Measurements from ENCODE around the gene PNCK.

Gene PNCK

DNA sequence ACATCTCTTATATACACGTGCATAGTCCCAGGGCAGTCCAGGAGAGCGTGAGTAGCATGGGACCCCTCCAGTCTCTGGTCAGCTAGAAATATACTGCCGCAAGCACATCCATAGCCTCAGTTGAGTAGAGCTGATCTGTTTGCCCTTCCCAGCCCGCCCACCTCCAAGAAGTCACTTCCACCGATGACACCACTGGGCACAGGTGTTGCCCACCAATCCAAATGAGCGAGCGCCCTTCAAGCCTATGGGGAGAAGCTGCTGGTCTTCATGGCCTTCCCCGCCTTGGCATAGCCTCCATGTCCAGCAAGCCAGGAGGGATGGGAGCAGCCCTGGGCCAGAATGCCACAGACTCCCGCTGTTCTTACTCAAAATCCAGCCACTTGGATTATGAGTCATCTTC, 16.5 kb downstream of the PNCK start:
- DNase-seq = no peak

DNA sequence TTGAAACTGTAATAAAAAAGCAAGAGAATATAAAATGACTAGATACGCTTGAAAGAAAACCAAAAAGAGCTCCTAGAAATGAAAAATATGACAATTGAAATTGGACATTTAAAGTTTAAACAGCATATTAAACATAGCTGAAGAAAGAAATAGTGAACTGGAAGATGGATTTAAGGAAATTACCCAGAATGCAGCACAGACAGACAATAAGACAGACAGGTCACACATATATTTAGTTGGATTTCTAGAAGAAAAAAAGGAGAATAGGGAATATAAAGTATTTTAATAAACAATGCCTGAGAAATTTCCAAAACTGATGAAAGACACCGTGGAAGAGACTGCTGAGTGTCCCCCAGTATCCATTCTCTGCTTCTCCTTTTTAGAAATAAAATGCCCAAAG, 20.1 kb downstream of the PNCK start:
- DNase-seq = no peak

DNA sequence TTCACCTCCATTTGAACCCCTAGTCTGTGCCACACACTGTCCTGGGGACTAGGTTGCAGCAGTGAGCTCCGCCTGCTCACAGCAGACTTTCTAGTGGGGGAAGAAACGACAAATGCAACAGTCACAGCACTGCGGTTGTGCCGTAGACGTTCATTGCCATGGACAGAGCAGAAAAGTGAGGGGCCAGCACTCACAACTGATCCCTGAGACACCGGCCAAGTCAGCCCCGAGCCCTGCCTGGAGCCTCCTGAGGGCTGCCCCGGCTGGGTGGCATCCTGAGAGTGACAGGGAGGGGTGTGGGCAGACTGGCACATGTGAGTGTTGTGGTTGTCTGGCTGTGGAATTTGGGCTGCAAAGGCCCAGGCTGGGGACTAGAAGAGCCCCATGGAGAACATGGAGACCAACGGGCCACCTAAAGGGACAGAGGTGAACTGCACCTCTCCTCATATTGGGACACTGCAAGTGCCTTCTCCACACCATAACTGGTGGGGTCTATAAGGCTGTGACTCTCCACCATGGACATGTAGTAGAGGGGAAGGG, 22.0 kb downstream of the PNCK start:
- no peak for DNase-seq

DNA sequence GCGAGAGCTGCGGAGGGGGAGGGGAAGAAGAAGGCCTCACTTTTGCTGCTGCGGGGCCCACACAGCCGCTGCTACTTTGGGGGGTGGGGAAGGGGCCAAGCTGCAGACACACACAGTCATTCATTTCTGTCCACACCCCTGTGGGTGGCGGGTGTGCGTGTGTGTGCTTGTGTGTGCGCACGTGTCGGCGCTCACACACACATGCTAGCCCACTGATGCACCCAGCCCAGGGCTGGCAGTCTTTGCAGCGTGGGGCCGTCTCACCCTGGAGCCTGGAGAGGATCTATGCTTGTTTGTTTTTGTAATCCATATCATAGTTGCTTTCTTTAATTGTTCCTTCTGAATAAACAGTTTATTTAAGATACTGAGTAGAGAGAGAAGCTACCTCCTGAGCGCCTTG, 22.7 kb downstream of the PNCK start:
- DNase-seq = no peak

DNA sequence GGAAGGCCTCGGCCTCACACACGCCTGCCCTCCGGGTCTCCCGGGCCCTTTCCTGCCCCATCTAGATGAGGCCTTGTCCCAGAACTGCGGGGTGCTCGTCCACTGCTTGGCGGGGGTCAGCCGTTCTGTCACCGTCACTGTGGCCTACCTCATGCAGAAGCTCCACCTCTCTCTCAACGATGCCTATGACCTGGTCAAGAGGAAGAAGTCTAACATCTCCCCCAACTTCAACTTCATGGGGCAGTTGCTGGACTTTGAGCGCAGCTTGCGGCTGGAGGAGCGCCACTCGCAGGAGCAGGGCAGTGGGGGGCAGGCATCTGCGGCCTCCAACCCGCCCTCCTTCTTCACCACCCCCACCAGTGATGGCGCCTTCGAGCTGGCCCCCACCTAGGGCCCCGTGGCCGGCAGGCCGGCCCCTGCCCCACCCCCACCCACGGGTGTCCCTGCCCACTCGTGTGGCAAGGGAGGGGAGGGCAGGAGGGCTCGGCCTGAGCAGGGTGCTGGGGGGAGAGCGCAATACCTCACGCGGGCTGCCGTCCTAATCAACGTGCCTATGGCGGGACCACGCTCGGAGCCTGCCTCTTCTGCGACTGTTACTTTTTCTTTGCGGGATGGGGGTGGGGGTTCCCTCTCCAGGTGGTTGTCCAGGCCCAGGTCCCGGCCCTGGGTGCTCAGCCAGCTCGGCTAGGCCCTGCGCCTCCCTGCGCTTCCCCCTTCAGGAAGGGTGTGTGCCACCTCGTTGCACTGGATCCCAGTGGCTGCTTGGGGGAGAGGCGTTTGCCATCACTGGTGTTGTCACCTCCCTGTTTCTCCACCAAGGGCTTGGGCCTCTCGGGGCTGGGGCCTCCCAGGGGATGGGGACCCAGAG, 23.5 kb downstream of the PNCK start:
- no peak for DNase-seq

DNA sequence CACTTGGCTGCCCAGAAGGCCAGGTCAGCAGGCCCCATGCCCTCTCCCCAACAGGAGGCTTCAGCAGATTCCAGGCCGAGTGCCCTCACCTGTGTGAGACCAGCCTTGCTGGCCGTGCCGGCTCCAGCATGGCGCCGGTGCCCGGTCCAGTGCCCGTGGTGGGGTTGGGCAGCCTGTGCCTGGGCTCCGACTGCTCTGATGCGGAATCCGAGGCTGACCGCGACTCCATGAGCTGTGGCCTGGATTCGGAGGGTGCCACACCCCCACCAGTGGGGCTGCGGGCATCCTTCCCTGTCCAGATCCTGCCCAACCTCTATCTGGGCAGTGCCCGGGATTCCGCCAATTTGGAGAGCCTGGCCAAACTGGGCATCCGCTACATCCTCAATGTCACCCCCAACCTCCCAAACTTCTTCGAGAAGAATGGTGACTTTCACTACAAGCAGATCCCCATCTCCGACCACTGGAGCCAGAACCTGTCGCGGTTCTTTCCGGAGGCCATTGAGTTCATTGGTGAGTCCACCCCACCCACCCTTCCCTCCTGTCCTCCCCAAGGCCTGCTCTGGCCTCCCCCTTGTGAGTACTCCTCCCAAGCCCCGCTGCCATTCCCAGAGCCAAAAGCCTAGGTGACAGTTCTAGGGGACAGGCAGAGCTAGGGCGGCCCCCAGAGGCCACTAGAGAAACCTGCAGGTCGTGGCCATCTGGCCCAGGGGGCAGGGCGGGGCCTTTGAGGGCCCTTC, 24.3 kb downstream of the PNCK start:
- no peak for DNase-seq

DNA sequence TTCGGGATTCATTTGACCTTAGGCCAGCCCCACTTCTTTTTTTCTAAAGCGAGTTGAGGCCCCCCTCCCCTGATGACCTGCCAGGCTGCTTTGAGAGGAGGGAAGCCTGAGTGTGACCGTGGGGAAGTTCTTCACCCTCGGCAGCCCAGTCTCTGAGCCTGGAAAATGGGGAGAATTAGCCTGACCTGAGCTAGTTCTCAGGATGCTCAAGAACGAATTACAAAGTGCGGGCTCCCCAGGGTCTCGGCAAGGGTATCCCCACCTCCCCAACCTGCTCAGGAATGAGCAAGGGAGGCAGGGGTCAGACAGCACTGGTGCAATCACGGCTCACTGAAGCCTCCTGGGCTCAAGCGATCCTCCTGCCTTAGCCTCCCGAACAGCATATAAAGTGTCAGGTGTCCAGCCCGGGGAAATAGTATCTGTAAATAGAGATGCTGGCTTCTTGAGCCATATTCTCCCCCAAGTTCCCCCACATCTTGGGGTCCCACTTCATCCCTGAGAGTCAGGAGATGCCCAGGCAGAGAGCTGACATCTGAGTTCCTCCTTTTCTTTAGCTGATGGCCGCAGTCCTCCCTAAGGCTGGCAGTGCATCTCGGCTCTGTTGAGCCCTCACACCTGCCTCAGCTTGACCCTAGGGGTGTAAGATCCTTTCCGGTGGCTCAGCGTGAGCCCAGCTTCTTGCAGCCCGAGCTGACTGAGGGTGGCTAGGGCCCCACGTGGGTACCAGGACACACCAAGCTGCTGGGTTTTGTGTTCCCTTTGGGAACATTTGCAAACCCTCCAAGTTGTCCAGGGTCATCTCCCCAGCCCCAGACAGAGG, 25.0 kb downstream of the PNCK start:
- no peak for DNase-seq

DNA sequence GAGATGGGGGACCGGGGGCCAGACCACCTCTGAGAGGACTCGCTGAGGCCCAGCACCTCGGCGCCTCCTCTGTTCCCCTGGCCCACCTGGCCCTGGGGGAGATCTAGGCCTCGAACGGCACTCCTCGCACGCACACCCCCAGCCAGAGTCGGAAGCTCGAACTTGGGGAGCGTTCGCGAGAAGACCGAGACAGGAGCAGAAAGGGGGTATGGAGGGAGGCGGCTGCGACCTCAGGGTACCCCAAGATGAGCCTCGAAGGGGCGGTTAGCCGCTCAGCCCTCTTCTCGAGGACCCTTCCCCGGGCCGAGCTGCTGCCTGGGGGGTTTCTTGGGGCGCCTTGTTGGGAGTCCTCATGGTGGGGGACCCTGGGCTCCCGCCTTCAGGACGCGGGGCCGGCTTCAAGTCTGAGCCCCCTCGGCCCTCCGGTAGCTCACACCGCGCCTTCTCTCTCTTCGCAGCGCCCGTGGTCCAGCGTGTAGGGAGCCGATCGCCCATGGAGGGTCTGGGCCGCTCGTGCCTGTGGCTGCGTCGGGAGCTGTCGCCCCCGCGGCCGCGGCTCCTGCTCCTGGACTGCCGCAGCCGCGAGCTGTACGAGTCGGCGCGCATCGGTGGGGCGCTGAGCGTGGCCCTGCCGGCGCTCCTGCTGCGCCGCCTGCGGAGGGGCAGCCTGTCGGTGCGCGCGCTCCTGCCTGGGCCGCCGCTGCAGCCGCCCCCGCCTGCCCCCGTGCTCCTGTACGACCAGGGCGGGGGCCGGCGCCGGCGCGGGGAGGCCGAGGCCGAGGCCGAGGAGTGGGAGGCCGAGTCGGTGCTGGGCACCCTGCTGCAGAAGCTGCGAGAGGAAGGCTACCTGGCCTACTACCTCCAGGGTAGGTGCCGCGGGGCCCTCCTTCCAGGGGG, 25.9 kb downstream of the PNCK start:
- DNase-seq = no peak

DNA sequence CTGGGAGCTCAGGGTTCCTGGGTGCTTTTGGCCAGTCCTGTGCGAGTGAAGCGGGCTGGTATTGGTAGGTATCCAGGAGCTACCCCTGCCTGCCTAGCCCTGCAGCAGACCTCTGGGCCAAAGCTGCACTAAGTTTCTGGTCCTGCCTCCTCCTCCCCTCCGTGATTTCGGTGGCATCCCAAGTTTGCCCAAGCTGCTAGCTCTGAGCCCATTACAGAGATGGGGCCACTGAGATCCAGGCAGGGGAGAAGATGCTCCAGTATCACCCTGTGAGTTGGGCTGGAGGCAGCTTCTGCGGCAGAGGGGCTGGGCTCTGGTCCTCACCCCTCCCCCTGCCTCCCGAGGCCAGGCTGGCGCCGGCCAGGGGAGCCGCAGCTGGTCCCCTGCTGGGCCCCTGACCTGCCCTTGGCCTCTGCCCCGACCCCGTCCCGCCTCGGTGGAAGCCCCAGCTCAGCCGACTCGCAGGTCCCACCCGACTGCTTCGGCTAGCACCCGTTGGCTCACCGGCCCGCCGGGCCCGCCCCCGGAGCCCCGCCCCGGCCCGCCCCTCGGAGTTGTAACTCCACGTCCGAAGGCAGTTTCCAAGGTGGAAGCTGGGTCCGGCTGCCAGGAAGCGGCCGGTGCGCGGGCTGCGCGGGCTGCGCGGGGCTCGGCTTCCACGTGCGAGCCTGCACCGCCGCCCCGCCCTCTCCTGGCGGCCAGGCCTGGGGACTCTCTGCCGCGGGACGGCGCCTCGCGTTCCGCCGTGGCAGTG, 26.8 kb downstream of the PNCK start, which contains the start of gene DUSP9:
DUSP9 (plus strand) TSS at position 584 of the 754 bp plus-strand sequence. CDS start 751 bp downstream, outside the sequence.
- no peak for DNase-seq

DNA sequence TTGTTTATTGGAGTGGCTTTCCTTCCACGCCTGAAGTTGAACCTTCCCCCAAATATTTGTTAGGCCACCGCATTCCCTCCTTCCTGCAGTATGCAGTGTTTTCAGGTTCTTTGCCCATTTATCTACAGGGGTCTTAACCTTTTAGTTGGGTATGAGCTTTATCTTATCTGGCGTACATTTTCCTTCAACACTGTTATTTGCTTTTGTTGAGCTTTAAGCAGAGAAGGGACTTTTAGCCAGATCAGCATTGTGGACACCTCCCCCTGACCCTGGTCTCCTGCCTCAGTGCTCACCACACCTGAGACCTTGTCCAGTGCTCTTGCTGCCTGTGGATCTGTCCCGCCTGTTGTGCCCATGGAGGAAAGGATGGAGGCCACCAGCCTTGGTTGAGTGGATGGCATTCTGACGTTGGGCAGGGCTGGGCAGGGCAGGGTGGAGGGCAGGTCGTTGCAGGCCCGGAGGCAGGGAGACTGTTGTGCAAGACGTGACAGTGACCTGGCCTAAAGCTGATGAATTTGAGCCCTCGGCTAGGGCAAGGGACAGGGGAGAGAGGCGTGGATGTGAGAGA, 27.6 kb downstream of the PNCK start:
- no peak for DNase-seq

DNA sequence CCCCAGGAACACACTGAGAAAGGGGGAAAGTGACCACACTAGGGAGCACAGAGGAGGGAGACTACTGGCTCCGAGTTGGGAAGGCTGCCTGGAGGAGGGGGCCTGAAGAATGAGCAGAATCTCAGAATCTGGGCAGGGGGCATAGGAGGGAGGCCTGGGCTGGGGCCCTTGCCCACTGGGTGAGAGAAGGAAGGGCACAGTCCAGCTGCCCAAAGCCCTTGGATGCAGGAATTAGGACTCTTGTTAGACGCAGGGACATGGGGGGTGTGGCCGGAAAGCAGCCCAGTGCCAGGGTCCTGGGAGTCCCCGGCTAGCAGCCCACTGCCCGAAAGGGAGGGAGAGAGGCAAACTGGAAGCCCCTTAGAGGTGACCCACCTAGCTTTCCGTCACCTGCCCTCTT, 28.5 kb downstream of the PNCK start:
- DNase-seq = no peak

DNA sequence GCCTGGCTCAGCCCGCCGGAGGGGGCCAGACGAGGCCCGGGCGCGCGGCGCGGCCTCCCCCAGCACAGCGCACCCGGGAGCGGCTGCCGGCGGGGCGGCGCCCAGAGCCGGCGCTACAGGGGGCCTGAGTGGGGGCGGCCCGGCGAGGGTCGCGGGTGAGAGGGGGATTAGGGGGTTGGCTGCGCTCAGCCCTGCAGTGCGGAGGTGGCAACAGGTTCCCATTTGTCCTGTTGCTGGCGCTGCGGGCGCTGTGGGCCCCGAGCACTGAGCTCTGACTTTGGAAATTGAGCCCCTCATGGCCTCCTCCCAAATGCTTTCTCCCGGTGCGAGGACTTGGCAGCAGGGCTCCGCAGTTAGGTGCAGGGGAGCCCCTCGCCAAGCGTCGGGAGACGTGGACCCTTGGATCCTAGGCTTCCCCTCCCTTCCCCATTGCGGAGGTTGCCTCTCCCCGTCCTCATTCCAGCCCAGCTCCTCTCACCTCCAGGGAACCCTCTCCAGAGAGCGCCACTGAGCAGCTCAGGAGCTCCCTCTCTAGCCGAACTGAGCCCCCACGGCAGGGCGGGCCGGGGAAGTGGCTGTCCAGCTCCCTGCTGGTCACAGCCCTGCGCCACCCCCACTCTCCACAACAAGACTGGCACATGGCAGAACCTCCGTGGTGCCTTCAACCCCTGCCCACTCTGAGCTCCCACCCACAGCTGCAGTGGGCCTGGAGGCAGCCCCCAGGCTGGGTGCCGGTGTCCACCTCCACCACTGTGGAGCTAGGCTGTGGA, 29.1 kb downstream of the PNCK start:
- no peak for DNase-seq

DNA sequence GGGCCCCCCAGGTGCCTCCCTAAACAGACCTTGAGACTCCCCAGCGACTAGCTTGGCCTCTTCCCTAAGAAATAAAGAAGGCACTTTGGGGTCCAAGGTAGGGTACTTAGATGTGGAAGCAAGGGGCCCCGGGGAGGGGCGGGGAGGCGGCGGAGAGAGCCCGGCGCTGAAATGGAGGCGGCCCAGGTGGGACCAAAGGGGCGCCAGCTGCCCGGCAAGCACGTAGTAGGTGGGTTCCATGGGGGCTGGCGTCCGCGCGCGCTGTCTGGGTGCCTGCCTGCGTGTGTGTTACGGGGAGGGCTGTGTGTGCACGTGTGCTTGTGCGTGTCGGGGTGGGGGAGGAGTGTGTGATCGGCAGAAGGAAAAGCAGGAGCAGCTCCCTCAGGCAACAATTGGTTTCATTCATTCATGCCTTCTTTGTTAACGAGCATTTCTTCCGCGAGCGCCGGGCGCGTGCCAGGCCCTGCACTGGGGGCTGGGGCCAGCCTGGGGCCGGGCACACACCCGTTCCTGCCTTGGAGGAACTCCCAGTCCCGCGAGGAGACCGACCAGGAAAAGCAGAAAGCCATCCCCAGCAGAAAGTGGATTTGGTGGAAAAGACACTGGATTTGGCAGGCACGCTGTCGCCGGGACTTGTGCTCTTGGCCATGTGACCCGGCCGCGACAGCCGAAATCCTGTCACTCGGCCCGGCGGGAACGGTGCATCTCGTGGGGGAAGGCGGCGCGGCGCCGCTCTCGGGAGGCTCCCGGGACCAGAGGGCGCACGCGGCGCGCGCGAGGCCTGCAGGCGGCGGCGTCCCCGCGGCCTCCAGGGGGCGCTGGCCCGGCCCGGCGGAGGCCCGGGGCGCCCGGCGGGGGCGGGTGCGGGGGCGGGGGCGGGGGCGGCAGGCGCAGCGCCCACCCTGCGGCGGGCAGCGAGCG, 29.9 kb downstream of the PNCK start:
- DNase-seq = no peak

DNA sequence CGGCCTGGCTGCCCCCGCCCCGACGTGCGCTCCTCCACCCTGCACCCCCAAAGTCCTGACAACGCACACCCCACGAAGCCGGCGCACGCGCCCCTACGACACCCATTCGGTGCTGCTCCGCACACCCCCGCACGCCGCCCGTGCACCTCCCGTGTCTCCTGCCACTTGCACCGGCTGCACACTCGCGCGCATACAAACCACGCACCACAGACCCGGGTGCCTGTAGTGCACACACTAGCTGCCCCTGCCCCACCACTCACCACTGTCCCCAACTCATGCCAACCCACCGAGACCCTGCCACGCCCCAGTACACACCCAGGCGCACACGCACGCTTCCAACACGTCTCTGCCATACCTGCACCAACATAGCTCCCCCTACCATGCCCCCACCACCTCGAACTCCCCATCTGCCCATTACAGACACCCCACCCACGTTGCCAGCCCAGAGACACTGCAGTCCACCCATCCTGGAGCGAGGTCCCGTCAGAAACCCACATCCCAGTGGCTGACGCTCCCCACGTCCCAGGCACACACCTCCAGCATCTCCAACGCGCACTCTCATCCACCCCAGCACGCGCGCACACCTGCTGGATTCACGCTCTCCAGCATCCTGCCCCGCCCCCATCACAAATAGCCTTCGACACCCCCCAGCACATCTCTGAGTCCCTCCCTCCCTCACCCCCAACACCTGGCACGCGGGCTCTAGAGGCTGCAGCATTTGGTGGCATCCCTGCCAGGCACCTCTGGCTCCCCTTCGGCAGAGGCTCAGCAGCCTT, 30.8 kb downstream of the PNCK start:
- DNase-seq = no peak

DNA sequence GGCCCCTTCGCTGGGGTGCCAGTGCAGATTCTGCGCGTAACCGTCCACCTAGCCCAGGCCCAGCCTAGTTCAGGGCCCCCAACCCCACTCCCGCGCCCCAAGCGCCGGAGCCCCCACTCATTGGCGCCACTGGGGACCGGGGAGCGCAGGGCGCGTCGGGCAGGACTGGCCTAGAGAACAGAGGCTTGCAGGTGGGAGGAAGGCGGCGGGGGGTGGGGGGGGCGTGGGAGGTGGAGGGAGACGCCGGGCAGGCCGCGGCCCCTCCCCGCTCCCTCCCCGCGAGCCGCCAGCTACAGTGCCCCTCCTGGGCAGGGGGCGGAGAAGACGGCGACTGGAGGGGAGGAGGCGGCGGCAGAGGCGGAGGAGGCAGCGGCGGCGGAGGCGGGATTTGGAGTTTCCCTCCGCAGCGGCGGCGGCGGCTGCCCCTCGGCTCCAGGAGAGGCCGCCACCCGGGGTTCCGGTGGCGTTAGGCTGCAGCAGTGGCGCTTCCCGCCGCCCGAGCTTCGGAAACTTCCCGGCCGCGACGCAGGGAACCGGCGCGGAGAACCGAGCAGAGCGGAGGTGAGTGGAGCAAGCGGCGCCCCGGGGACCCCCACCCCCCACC, 31.5 kb downstream of the PNCK start:
- DNase-seq = no peak

DNA sequence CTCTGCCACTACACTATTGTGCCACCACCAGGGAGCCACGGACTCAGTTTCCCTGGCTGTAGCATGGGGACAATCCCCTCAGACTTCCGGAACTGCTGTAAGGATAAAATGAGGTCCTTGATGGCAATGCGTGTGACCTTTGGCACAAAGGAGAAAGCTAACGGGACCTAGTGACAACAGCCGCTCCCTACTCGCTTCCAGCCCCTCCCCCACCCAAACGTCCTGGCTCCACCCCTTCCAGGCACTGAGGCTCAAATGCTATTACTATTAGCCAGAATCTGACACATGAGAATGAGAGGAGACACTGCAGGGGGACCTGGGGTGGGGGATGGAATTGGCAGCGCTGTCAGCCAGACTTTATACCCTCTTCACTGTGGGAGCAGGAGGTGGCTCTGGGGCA, 32.0 kb downstream of the PNCK start:
- no peak for DNase-seq

DNA sequence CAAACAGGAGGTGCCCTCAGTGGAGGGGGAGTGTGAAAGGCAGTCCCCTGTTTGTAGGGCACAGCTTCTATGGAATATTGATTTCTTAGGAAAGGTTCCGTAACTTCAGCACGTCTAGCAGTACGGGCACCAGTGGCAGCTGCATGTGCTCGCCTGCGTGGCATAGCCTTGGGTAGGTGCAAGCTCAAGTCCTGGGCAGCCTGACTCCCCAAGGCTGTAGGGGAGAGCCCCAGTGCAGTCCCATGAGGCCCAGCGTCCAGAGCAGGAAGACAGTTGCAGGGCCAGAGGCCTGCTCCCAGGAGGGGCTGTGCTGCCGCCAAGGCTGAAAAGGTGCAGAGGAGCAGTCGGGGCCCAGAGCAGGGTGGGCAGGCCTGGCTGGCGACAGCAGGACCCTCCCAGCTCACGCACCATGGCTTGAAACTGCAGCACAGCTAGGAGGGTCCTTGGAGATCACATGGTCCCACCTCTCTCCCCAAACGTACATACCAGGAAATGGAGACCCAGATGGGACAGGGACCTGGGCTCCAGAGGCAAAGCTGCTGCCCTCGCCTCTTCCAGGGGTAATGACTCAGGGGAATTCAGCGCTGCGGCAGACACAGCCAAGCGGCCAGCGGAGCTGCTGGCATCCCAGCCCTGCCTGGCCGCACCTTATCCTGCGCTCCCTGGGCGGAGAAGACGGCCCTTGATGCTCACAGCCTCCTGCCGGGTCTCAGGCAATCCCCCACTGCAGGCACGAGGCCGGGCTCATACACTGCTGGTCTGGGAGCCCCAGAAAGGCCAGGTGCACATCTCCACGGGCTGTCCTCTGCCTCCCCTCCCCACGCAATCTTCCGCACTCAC, 32.7 kb downstream of the PNCK start:
- no peak for DNase-seq
